ENCODE results near the gene DICER1.

DNA sequence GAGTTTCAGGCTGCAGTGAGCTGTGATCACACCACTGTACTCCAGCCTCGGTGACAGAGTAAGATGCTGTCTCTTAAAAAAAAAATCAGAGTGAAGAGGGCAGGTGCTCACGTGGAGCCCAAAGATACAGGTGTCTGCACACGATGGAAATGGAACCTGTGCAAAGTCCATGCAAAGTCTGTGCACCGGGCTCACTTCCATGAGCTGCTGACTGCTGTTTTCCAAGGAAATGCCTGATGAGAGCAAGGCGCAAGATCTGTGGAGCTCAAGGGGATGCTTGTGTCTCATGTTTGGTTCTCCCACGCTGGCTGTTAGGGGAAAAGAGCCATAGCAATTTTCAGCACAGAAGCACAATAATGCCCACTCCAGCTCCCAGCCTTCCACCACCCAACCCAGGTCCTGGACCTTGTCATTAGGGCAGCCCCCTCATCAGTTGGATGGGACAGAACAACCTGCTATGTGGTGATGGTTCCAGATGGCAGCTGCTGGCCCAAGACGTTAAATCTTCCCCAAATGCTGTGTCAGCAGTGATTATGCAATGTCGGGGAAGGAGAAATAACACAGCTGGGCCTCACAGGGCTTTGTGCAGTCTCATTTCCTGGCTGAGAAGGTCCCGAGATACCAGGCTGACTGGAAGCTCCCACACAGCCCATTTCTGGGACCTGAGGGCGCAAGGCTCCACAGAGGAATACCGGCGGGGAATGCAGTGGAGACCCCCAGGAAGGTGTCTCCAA is 27.9 kb upstream of the DICER1 start:
- TF ChIP-seq, protein P1, sequence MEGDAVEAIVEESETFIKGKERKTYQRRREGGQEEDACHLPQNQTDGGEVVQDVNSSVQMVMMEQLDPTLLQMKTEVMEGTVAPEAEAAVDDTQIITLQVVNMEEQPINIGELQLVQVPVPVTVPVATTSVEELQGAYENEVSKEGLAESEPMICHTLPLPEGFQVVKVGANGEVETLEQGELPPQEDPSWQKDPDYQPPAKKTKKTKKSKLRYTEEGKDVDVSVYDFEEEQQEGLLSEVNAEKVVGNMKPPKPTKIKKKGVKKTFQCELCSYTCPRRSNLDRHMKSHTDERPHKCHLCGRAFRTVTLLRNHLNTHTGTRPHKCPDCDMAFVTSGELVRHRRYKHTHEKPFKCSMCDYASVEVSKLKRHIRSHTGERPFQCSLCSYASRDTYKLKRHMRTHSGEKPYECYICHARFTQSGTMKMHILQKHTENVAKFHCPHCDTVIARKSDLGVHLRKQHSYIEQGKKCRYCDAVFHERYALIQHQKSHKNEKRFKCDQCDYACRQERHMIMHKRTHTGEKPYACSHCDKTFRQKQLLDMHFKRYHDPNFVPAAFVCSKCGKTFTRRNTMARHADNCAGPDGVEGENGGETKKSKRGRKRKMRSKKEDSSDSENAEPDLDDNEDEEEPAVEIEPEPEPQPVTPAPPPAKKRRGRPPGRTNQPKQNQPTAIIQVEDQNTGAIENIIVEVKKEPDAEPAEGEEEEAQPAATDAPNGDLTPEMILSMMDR (IDR thresholded peaks at IDR 0.05), result no peak
- TF ChIP-seq EZH2 (IDR thresholded peaks at IDR 0.05), result no peak

All from neural progenitor cell (in vitro differentiated cells).